Adrenal gland (tissue), 12 donors: Measurements from ENCODE around the gene SLF2. TPM values are rescaled to one million over a fixed set of nuclear protein-coding genes. Genes with fewer than 3 reads are reported as not detected.

Experiments
- DNase-seq, 7 donors: peaks; one replicate each; pipeline ENCODE4 v3.0.0-alpha.2; 2019 to 2020
- H3K27ac ChIP-seq, 5 donors: fragments of 200-600 bp; sonication (generic) in 4 of 5; 1 replicate in 3 of 5; 2 replicates in 2 of 5; pipeline versions ENCODE4 v1.5.1 to v1.8.0; 2016 to 2020; ENCODE audit warnings: mild to moderate bottlenecking in 1 of 5
- H3K27me3 ChIP-seq: fragments of 200-600 bp; 2 replicates; pipeline ENCODE4 v1.8.0; 2021
- H3K36me3 ChIP-seq, 2 donors: fragments of 200-600 bp; replicated peaks in 1 of 2; 1 replicate in 1 of 2; 2 replicates in 1 of 2; pipeline versions ENCODE4 v1.5.1 to v1.8.0; 2018 to 2022
- H3K4me1 ChIP-seq, 2 donors: fragments of 200-600 bp; replicated peaks in 1 of 2; 1 replicate in 1 of 2; 2 replicates in 1 of 2; pipeline versions ENCODE4 v1.5.1 to v1.8.0; 2018 to 2021
- H3K4me3 ChIP-seq, 4 donors: fragments of 200-600 bp; sonication (generic) in 3 of 4; one replicate each; pipeline ENCODE4 v1.5.1; 2016 to 2018
- H3K9me3 ChIP-seq, 3 donors: fragments of 200-600 bp; sonication (generic) in 1 of 3; replicated peaks in 1 of 3; 1 replicate in 2 of 3; 2 replicates in 1 of 3; pipeline versions ENCODE4 v1.5.1 to v1.8.0; 2016 to 2021
- POLR2A ChIP-seq, 2 donors: fragments of 450-650 bp; IDR thresholded peaks; one replicate each; pipeline ENCODE4 v1.6.1; 2017; ENCODE audit warnings: antibody characterized with exemption in 2 of 2, mild to moderate bottlenecking in 2 of 2, moderate library complexity in 1 of 2
- WGBS, 4 donors: extraction: QIAGEN DNeasy Blood & Tissue Kit in 2 of 4; methylation state at CpG; one replicate each; pipeline versions ENCODE4 v1.1.5 to v1.1.7; 2013 to 2017; 5-methylcytosine and 5-hydroxymethylcytosine counted together
- intact Hi-C, 2 donors: fragments of 100-400 bp; cut with DNase I; formaldehyde crosslinking; loops; one replicate each; pipeline versions ENCODE4 v1.14.1 to v1.15.0; 2022 to 2023
- polyA plus RNA-seq, 3 donors: library from polyadenylated mRNA; stranded (reverse); fragments of 200-250 nt in 2 of 3; fragments of 350-450 nt in 1 of 3; fragmentation: Illumina TruSeq in 1 of 3; extraction: RNeasy Lipid Tissue Mini Kit (QIAGEN cat#74804) in 1 of 3; gene quantifications; one replicate each; pipeline ENCODE4 v1.2.3, GENCODE V29; 2013 to 2014
- total RNA-seq, 9 donors: library from RNA; depleted of rRNA in 4 of 9; stranded (reverse); fragments of >200 nt in 4 of 9; fragments of 120-200 nt in 1 of 9; fragmentation: NEBNext Ultra II Directional in 1 of 9; extraction: Animal tissue kit (Norgen Biotek cat#: 25700) in 1 of 9; gene quantifications; one replicate each; pipeline versions ENCODE4 v1.1.0 to v1.2.4, GENCODE V29; 2013 to 2023
- TF ChIP-seq, protein P1 (sequence below), 6 experiments: fragments of 450-650 bp in 4 of 6; fragments of 200-600 bp in 2 of 6; sonication (generic) in 1 of 6; IDR thresholded peaks; 1 replicate in 5 of 6; 2 replicates in 1 of 6; pipeline versions ENCODE4 v1.5.1 to v1.8.0; 2016 to 2021; ENCODE audit warnings: antibody characterized with exemption in 6 of 6, mild to moderate bottlenecking in 2 of 6, moderate library complexity in 1 of 6
- donor health status: healthy with polysubstance abuse.
- donor health status: Bipolar disorder and iron deficiency.
- donor health status: DM: yes; HTN: yes; CAD: no.
- donor health status: DM: no; HTN: no; CAD: no.
- donor health status: DM: no; HTN: no; CAD: no.
- donor health status: DM: yes; HTN: yes; CAD: no.

SLF2 gene
- total and polyA plus RNA-seq, 12 donors = 19.8 to 88.7 (median 35.8) TPM

DNA sequence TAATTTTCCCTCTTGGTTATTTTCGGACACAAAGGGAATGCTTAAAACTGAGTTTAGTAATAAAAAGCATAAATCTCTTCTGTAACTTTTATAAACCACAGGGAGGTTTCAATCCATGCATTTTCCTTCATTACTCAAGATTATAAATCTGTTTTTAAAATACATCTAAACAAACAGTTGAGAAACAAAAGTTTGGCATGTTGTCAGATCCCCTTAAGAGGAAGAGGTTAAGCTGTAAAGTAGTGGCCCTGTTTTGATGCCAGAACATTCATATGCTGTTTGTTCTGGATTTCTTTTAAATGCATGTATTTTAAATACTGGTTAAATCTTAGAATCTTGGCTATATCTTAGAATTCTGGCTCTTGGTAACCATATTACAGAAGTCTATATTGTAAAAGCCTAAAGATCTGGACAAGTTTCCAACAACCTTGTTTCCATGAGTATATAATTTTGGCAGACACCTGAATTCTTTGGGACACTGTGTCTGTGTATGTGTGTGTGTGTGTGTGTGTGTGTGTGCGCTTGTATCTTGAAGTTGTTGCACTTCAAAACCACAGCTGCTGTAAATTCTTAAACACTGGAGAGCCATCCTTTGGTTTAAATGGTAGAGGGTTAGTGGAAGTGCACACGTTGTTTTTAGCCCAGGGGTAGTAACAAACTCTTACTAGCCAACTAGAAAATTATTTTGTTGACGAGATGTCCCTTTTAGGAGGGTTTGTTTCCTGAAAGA, 49.8 kb downstream of the SLF2 start:
- Histone ChIP-seq H3K9me3 (no peaks in the 10 kb centered on the region), H3K4me3 (no peak overlapping the region), H3K36me3 (peaks cover 0 to 46% of the 10 kb centered on the region in 2 donors), H3K4me1 (peaks cover 0 to 7% of the 10 kb centered on the region in 2 donors), H3K27me3 (no peaks in the 10 kb centered on the region), H3K27ac (no peak overlapping the region)
- intact Hi-C loops = no loop called here
- WGBS, 4 donors = 82 to 92% (median 87%) methylated on average over 4 of the region's 4 CpGs
- TF ChIP-seq POLR2A (IDR thresholded peaks at IDR 0.05) = no peak
- TF ChIP-seq, protein P1, sequence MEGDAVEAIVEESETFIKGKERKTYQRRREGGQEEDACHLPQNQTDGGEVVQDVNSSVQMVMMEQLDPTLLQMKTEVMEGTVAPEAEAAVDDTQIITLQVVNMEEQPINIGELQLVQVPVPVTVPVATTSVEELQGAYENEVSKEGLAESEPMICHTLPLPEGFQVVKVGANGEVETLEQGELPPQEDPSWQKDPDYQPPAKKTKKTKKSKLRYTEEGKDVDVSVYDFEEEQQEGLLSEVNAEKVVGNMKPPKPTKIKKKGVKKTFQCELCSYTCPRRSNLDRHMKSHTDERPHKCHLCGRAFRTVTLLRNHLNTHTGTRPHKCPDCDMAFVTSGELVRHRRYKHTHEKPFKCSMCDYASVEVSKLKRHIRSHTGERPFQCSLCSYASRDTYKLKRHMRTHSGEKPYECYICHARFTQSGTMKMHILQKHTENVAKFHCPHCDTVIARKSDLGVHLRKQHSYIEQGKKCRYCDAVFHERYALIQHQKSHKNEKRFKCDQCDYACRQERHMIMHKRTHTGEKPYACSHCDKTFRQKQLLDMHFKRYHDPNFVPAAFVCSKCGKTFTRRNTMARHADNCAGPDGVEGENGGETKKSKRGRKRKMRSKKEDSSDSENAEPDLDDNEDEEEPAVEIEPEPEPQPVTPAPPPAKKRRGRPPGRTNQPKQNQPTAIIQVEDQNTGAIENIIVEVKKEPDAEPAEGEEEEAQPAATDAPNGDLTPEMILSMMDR (IDR thresholded peaks at IDR 0.05) = no peak
- DNase-seq = no peak

DNA sequence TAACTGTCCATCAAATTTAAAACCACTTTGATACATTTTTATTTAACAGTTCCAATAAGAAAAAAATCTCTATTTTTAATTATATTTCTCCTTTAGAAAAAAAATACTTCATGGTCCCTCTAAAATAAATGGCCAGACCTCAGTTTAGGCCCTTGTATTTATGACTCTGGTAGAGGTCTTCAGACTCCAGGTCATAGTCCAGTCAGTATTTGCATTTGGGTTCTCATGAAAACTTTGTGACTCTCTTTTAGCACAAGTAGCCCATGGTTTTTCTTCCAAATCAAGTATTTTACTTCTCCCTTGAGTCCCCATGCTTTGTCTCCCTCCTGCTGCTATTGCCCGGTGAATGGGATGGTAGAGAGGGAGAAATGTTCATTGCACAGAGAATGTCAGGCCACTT, 51.1 kb downstream of the SLF2 start:
- no peak for DNase-seq
- no peaks in the 10 kb centered on the region for H3K27me3 ChIP-seq
- 87 to 100% (median 100%) methylated on average over 1 of the region's 1 CpG for WGBS, 4 donors
- peaks cover 0 to 12% of the 10 kb centered on the region in 2 donors for H3K4me1 ChIP-seq
- TF ChIP-seq, protein P1 (IDR thresholded peaks at IDR 0.05) = no peak
- no peak for TF ChIP-seq POLR2A (IDR thresholded peaks at IDR 0.05)
- intact Hi-C loops = no loop called here
- no peaks in the 10 kb centered on the region for H3K9me3 ChIP-seq
- peaks cover 0 to 35% of the 10 kb centered on the region in 2 donors for H3K36me3 ChIP-seq
- H3K27ac ChIP-seq = no peak overlapping the region
- H3K4me3 ChIP-seq = no peak overlapping the region

DNA sequence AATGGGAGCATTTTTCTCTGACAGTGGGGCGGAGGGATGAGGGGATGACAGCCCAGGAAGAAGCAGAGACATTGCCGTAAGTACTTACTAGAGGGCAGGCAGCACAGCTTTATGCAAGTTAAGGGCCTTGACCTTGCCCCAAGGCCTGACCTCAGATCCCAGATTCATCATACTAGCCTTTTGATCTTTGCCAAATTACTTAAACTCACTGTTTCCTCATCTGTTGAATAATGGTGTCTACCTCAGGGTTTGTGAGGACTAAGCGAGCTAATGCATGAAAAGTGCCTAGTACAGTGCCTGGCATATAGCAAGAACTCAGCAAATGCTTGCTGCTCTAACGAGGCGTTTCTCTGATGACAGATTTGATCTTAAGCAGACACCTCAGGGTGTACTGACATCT, 53.1 kb downstream of the SLF2 start:
- WGBS, 4 donors = 51 to 56% (median 54%) methylated on average over 5 of the region's 5 CpGs
- TF ChIP-seq POLR2A (IDR thresholded peaks at IDR 0.05) = no peak
- TF ChIP-seq, protein P1 (IDR thresholded peaks at IDR 0.05) = no peak
- peak in 2 of 7 donors; percentile 33 to 46 for DNase-seq
- peaks cover 0 to 29% of the 10 kb centered on the region in 2 donors for H3K36me3 ChIP-seq
- peak overlapping the region in 1 of 5 donors; percentile 45 for H3K27ac ChIP-seq
- no peaks in the 10 kb centered on the region for H3K27me3 ChIP-seq
- no peak overlapping the region for H3K4me3 ChIP-seq
- H3K9me3 ChIP-seq = no peaks in the 10 kb centered on the region
- intact Hi-C loops = no loop called here
- peaks cover 7 to 23% of the 10 kb centered on the region in 2 donors for H3K4me1 ChIP-seq

DNA sequence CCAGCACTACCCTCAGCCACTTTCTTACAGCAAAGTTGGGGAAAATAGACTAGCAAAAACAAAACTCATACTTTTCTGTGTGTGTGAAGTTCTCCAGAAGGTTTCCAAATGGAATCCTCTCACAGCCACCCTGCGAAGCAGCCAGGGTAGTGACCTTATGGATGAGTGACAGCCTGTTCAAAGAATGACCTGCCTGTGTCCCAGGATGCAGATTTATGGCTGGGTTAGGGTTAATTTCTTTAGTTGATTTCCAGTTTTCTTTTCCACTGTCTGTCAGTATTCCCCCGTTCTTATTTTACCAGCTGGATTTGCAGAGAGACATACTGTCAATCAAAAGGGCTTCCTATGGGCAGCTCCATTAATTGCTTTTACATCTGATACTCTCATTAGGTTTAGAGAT, 54.1 kb downstream of the SLF2 start:
- no peak for DNase-seq
- no peaks in the 10 kb centered on the region for H3K27me3 ChIP-seq
- H3K4me3 ChIP-seq = no peak overlapping the region
- H3K36me3 ChIP-seq = peaks cover 0 to 22% of the 10 kb centered on the region in 2 donors
- WGBS, 4 donors = 67 to 76% (median 69%) methylated on average over 2 of the region's 2 CpGs
- no peaks in the 10 kb centered on the region for H3K9me3 ChIP-seq
- intact Hi-C loops = no loop called here
- H3K27ac ChIP-seq = no peak overlapping the region
- H3K4me1 ChIP-seq = peaks cover 7 to 23% of the 10 kb centered on the region in 2 donors
- TF ChIP-seq POLR2A (IDR thresholded peaks at IDR 0.05) = no peak
- TF ChIP-seq, protein P1 (IDR thresholded peaks at IDR 0.05) = no peak
